ENCODE data around the gene L3MBTL4. TPM values are rescaled to one million over a fixed set of nuclear protein-coding genes. Genes with fewer than 3 reads are reported as not detected.

Gene L3MBTL4
- total and polyA plus RNA-seq, 10 of the 15 experiments (the other 5 are each of a cell fraction or from before 2014, with no cell fraction given): 1.3 to 8.7 (median 3.8) TPM

- TF ChIP-seq PAX8 (IDR thresholded peaks at IDR 0.05) (no peak), TCF3 (IDR thresholded peaks at IDR 0.05; ENCODE audit: borderline replicate concordance, insufficient read depth, low read depth, low read length) (no peak), SMAD1 (IDR thresholded peaks at IDR 0.05; ENCODE audit: low read depth, partially characterized antibody) (no peak), E2F8 (IDR thresholded peaks at IDR 0.05; ENCODE audit: low read depth, partially characterized antibody) (no peak), ZBED1 (IDR thresholded peaks at IDR 0.05; ENCODE audit: borderline replicate concordance) (no peak), ZBTB4 (CRISPR knock-in tag; IDR thresholded peaks at IDR 0.05) (no peak), ZNF687 (IDR thresholded peaks at IDR 0.05) (no peak)
Measured at GRCh38 chr18:6236258-6236657, 178.5 kb downstream of the L3MBTL4 start (continued).
